NOMO-1 (cell line): ENCODE results near the gene PRR5.

ENCODE experiments used
- DNase-seq, 2 experiments: peaks; one replicate each; lab custom pipeline; 2025; ENCODE audit not compliant: unreplicated experiment in 2 of 2; lab: John Stamatoyannopoulos, UW

The PRR5 gene

GRCh38 chr22:44782363-44782963 is 80.5 kb downstream of the PRR5 start:
- DNase-seq: no peak

- DNase-seq: no peak
Measured at GRCh38 chr22:44783091-44783490, 81.1 kb downstream of the PRR5 start.

DNA sequence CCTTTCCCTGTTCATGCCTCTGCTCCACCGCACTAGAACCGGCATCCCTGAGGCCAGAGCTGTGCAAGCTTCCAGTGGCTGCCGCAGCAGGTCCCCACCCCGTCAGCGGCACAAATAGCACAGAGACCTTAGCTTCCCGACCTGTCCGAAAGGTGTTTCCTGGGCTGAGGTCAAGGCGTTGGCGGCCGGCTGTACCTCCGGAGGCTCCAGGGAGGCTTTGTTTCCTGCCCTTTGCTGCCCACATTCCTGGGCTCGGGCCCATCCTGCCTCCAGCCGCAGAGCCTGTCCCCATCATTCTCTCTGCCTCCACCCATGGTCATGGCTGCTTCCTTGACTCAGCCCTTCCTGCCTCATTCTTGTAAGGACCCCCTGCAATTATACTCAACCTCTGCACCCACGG is 81.6 kb downstream of the PRR5 start:
- DNase-seq: no peak

- no peak for DNase-seq
Measured at GRCh38 chr22:44786136-44786535, 84.1 kb downstream of the PRR5 start.

GRCh38 chr22:44786610-44787009 is 84.6 kb downstream of the PRR5 start:
- DNase-seq: no peak
